Cardiac fibroblast (primary cell): ENCODE measurements around the gene PTGR1.

ENCODE experiments used
- DNase-seq, 2 donors: peaks; one replicate each; pipeline versions ENCODE4 v3.0.0 to v3.0.0-alpha.2; 2010; ENCODE audit warnings: low read depth in 2 of 2
- H3K4me3 ChIP-seq, 2 donors: replicated peaks in 1 of 2; 1 replicate in 1 of 2; 2 replicates in 1 of 2; pipeline ENCODE4 v1.5.1; 2011; ENCODE audit warnings: low read depth in 2 of 2, low read length in 2 of 2, mild to moderate bottlenecking in 2 of 2, moderate library complexity in 1 of 2
- TF ChIP-seq, protein P1 (sequence below): IDR thresholded peaks from one replicate; pipeline ENCODE4 v1.5.1; 2011; ENCODE audit warnings: low read depth, mild to moderate bottlenecking, low read length, inconsistent platforms

Gene PTGR1

DNA sequence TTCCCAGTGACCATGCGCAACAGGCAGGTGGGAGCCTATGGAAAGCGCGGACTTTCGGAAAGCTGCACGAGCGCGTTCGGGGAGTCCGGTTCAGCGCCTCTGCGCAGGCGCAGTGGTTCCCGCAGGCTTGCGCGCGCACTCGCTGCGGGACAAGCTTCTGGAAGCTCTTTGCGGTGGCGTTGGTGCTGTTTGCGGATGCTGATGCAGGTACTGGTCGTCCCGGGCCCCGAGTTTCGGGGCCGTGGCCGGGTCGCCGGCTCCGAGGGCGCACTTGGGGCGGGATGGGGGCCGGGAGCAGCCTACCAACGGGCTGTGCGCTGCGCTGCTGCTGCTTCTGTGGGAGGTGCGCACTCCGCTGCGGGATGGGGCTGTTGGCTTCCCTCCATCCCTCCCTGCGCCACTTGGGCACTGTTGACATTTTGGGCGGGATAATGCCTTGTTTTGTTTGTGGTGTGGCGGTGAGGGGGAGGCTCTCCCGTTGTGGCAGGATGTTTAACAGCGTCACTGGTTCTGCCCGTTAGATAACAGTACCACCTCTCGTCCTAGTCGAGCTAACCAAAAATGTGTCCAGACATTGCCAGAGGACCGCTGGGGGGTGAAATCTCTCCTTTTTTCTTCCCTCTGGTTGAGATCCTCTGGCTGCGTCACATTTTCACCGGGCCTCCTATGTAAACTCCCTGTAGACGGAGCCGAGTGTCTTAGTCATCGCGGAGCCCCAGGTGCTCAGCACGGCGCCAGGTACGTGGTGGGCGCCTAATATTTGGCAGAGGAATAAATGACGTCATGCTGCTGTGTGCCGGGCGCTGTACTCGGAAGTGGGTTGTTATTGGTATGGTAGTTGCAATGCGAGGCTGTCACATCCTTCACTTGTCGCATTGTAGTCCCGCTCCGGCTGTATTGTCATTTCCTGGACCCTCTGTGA, 74.1 kb downstream of the PTGR1 start, which contains the start of gene ZNF483:
Gene ZNF483, plus strand, starts transcription at position 124 of the 922 bp plus-strand sequence. CDS start 2,217 bp downstream, outside the sequence.
- TF ChIP-seq, protein P1, sequence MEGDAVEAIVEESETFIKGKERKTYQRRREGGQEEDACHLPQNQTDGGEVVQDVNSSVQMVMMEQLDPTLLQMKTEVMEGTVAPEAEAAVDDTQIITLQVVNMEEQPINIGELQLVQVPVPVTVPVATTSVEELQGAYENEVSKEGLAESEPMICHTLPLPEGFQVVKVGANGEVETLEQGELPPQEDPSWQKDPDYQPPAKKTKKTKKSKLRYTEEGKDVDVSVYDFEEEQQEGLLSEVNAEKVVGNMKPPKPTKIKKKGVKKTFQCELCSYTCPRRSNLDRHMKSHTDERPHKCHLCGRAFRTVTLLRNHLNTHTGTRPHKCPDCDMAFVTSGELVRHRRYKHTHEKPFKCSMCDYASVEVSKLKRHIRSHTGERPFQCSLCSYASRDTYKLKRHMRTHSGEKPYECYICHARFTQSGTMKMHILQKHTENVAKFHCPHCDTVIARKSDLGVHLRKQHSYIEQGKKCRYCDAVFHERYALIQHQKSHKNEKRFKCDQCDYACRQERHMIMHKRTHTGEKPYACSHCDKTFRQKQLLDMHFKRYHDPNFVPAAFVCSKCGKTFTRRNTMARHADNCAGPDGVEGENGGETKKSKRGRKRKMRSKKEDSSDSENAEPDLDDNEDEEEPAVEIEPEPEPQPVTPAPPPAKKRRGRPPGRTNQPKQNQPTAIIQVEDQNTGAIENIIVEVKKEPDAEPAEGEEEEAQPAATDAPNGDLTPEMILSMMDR = no peak
- H3K4me3 ChIP-seq = peak within 1 kb of the TSS; percentile 71 to 86
- peak; percentile 73 to 83 for DNase-seq

DNA sequence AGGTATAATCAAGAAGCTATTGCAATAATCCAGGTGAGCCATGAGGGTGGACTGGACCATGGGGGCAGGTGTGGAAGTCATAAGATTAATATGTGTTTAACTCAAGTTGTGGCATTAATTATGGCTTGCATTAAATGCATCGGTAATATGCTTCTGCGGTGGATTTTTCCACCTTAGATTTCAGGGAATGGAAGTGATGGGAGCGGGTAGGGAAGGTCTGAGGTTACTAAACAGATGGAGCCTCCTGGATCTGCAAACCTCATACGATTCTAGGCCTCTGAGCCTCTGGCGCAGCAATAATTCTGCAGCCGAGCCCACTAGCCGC, 74.8 kb downstream of the PTGR1 start:
- H3K4me3 ChIP-seq = peak overlapping the region; percentile 71 to 86
- TF ChIP-seq, protein P1 = no peak
- no peak for DNase-seq

DNA sequence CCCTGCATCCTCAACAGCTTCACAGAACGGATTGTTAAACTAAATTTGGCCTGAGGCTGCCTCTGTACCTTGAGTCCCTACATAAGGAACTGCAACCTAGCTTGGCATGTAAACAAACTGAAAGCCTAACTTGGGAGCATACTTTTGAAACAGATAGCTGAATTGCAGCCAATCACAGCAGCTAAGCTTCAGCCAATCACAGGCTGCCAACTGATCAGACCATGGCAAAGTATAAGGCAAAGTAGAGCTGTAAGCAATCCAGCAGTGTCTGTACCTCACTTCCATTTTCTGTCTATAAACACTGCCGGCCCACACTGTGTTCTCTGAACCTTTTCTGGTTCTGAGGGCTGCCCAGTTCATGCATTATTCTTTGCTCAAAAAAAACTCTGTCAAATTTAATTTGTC, 83.4 kb downstream of the PTGR1 start:
- H3K4me3 ChIP-seq = no peak overlapping the region
- TF ChIP-seq, protein P1 = no peak
- DNase-seq = peak; percentile 22 to 32

DNA sequence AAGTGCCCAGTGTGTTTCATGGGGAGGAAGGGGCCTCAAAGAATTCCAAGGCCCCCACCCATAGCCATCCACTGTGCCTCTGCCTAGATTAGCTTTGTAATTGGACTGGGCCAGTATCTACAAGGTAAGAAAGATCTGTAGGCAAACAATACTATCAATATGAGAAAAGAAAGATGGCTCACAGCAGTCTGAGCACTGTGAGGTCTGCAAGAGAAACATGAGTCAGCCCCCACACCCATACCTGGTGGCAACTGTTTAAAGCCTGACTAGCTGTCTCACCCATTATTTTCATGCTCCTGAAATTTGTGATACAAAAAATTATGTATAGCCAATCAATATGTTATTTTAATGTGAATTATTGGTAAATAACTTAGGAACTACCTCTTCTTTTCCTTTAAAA, 84.5 kb downstream of the PTGR1 start:
- TF ChIP-seq, protein P1 = no peak
- no peak overlapping the region for H3K4me3 ChIP-seq
- DNase-seq = no peak
